T-helper 2 cell (primary cell): Measurements from ENCODE around the gene IFNL4.
"Not testable (repeated sequence)": the region's sequence is repeated elsewhere in the genome, so short reads cannot be mapped to it uniquely, and the experiment has no call there.

ENCODE experiments used
- DNase-seq, 5 experiments: peaks; one replicate each; pipeline versions ENCODE4 v3.0.0 to v3.0.0-alpha.2; 2012 to 2022
- total RNA-seq, 2 donors: gene quantifications; one replicate each; lab custom pipeline; 2026; lab: John Stamatoyannopoulos, UW

The IFNL4 gene
- 0 reads per million in 2 donors for total RNA-seq

DNA sequence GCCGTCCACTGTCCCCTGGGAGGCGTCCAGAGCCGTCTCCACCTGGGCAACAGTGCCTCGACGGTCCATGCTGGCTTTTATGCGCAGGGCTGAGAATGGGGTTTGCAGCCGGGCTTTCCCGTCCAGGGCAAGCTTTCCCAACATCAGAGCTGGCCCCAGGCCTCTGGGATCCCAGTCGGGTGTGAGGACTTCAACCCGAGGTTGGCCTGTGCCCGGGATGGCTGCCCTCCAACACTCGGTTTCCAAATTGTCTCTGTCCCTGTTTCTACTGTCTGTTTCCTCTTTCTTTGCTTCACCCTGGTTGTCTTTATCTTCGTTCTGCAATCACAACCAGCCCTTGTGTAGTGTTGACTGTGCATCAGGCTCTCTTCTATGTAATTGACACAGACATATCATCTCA is at the start of gene IFNL4:
Gene IFNL4, minus strand, starts transcription at position 51 of the 400 bp plus-strand sequence.
- no peak for DNase-seq

GRCh38 chr19:39297931-39298634 is 49.4 kb upstream of the IFNL4 start:
- DNase-seq, result peak in 2 of 5 experiments; percentile 83 to 89

DNA sequence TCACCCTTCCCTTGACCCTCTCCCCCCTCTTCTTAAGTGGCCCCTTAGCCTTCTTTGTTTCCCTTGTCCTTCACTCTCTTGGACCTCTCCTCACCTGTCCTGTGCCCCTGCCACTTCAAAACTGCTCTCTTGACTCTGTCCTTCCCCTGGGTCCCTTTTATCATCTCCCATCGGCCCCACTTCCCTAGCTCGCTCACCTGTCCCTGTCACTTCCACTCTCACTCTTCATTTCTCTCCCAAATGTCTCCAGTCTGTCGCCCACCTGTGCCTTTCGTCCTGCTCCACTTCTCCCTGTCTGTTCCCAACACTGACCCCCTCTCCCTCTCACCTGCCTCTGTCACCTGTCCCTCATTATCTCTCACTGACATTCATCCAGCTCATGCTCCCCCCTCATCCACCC is 48.2 kb upstream of the IFNL4 start:
- DNase-seq, result no peak

- DNase-seq, result no peak
Measured at GRCh38 chr19:39296055-39296645, 47.5 kb upstream of the IFNL4 start, which contains the start of gene IFNL1. TSS of gene IFNL1 (plus strand) at chr19:39296407. CDS start at chr19:39296422, 15 bp downstream.

DNA sequence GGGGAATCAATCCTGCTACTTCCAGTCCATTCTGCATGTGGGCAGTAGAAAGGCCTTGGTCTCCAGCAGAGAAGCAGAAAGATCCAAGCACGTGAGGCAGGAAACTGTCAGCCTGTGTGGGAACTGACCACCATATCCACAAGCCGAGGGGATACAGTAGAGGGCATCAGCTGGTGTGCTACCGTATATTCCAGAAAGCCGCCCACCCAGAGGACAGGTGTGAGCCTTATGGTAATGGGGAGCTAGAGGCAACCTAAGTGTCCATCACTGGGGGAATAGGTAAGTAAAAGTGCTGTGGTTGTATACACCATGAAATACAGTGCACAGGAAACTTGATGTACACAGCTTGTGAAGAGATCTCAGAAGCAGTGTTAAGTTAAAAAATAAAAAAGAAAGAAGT is 44.7 kb upstream of the IFNL4 start:
- DNase-seq, result no peak

DNA sequence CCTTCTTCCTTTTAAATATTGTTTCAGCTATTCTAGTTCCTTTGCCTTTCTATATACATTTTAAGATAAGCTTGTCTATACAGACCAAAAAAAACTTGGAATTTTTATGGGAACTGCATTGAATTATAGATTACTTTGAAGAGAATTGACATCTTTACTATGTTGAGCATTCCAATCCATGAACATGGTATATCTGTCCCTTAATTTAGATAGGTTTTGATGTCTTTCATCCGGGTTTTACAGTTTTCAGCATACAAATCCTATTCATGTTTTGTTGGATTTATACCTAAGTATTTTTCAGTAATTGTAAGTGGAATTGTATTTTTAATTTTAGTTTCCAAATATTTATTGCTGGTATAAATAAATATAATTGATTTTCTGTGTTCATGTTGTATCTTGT is 35.4 kb upstream of the IFNL4 start:
- DNase-seq, result no peak

DNA sequence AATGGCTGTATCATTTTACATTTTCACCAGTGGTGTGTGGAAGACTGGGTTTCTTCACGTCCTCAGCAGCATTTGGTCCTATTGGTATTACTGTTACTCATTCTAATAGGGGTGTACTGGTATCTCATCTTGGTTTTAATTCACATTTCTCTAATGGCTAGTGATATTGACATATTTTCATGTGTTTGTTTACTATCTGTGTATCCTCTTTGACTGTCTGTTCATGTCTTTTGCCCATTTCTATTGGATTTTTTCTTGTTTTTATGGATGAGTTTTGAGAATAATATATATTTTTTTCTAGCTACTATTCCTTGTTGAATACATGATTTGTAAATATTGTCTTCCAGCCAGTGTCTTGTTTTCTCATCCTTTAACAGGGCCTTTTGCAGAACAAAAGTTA is 33.4 kb upstream of the IFNL4 start:
- DNase-seq, result no peak

- no peak for DNase-seq
Measured at GRCh38 chr19:39277598-39277997, 28.9 kb upstream of the IFNL4 start.

DNA sequence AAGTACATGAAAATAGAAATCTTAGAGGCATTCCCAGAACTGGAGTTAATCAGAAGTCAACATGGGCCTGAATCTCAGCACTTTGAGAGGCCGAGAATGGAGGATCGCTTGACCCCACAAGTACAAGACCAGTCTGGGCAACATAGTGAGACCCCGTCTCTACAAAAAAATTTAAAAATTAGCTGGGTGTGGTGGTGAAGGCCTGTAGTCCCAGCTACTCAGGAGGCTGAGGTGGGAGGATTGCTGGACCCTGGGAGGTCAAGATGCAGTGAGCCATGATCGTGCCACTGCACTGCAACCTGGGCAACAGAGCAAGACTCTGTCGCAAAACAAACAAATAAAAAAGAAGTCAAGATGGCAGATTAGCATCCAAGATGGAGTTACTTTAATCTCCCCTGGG is 28.1 kb upstream of the IFNL4 start:
- DNase-seq, result no peak

DNA sequence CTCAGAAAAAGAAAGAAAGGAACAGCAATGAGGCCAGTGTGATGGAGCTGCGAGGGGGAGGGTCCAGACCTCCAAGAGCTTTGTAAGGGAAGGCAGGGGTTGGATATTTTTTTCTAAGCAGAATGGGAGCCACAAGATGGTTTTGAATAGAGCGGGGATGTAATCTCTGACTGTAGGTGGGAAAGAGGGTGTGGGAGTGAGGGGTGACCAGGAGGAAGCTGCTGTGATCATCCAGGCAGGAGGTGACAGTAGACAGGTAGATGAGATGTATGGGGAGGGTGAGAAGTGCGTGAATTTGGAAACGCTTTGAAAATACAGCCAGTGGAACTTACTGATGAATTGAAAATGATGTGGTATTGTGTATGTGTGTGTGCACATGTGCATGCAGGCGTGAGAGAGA is 26.9 kb upstream of the IFNL4 start:
- DNase-seq, result no peak

DNA sequence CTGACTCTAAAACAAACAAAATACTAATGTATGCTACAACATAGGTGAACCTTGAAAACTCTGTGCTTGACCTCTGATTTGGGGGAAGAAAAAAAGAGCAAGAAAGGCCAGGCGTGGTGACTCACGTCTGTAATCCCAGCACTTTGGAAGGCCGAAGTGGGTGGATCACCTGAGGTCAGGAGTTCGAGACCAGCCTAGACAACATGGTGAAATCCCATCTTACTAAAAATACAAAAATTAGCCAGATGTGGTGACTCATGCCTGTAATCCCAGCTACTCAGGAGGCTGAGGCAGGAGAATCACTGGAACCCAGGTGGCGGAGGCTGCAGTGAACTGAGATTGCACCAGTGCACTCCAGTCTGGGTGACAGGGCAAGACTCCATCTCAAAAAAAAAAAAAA is 25.2 kb upstream of the IFNL4 start:
- DNase-seq, result not testable (repeated sequence)

DNA sequence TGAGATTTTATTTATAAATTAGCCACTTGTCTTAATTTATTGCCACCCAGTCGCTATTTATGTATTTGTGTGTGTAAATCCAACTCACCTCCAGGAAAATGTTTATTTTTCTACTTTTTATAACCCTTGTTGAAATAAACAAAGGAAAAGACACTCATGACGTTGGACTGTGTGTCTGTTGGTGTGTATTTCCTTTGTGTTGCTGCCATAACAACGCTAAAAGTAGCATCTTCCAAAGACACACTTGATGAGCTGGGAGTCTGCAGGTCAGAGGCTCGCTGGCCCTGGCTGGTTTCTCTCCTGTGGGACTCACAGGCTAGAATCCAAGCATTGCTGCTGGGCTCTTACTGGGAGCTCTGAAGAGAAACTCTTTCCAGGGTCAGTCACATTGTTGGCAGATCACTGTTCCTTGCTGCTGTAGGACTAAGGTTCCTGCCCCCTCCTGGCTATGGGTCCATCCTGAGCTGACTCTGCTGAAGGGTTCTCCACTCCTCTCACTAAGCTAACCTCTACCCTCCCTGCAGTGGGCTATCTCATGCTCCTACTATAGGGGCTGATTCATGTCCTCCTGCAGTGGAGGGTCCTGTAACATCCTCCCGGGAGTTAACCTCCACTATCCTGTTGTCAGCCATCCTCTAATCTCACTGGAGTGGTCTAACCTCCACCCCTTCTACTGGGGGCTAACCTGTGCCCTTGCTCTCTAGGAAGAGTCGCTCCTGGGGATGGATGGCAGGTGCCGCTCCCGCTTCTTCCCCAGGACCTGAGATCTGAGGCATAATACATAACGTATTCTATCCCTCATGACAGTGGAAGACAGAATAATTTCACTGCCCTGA is 21.6 kb upstream of the IFNL4 start:
- no peak for DNase-seq

DNA sequence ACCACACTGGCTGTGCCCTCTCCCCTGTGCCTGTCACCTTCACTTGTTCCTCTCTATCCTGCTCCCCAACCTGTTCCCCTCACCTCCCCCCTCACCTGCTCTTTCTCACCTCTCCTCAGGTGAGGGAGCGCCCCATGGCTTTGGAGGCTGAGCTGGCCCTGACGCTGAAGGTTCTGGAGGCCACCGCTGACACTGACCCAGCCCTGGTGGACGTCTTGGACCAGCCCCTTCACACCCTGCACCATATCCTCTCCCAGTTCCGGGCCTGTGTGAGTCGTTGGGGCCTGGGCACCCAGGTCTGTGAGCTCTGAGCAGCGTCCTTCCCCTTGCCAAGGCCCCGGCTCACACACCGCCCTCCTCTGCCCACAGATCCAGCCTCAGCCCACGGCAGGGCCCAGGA is 20.7 kb upstream of the IFNL4 start:
- not testable (repeated sequence) for DNase-seq

DNA sequence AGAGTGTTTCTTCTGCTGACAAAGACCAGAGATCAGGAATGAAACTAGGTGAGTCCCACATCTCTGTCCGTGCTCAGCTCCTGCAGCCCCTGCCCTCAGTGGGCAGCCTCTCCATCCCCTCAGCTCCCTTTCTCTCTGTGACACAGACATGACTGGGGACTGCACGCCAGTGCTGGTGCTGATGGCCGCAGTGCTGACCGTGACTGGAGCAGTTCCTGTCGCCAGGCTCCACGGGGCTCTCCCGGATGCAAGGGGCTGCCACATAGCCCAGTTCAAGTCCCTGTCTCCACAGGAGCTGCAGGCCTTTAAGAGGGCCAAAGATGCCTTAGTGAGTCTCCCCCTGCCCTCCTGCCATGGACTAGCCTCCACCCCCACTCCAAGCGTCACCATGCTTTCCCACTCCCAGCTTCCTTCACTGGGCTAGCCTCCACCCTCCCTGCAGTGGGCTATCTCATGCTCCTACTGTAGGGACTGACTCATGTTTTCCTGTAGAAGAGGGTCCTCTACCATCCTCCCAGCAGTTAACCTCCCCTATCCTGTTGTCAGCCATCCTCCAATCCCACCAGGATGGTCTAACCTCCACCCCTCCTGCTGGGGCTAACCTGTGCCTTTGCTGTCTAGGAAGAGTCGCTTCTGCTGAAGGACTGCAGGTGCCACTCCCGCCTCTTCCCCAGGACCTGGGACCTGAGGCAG is 20.0 kb upstream of the IFNL4 start:
- DNase-seq, result not testable (repeated sequence)

- DNase-seq, result not testable (repeated sequence)
Measured at GRCh38 chr19:39268085-39268484, 19.4 kb upstream of the IFNL4 start, which contains the start of gene IFNL2. TSS of gene IFNL2 (plus strand) at chr19:39268396. CDS start at chr19:39268569, 173 bp downstream.

GRCh38 chr19:39265321-39265916 is 16.8 kb upstream of the IFNL4 start:
- no peak for DNase-seq

DNA sequence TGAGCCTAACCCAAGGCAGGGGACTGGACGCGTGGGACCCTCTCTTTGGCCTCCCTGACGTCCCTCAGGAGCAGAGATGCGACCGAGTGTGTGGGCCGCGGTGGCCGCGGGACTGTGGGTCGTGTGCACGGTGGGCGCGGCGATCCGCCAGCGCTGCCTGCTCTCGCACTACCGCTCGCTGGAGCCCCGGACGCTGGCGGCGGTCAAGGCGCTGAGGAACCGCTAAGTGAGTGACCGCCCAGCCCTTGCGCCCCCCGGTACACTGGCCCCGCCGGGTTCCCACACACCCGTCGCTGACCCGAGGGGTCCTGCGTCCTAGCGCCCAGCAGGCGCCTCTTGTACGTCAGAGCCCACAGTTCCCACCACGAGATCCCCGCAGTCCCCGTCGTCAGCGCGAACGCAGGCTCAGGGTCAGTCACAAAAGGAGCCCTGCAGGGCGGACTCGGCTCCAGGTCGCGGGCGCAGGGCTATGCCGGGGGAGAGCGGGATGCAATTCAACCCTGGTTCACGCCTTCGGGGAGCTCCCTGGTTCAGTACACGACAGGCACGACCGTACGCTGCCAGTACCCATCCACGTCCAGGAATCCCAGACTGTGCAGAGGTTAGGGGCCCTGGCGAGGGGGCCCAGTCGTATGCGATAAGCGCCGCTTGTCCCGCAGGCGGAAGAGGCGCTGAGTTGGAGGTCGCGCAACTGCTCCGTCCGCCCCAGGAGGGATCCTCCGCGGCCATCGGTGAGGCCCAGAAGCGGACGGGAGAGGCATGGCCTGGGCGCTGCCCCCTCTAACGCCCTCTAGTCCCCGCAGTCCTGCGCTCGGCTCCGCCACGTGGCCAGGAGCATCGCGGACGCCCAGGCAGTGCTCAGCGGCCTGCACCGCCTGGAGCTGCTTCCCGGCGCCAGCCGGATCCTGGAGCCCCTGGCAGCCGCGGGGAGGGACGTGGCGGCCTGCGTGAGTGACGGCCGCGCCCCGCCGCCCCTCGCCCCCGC is 15.9 kb upstream of the IFNL4 start:
- DNase-seq, result no peak

DNA sequence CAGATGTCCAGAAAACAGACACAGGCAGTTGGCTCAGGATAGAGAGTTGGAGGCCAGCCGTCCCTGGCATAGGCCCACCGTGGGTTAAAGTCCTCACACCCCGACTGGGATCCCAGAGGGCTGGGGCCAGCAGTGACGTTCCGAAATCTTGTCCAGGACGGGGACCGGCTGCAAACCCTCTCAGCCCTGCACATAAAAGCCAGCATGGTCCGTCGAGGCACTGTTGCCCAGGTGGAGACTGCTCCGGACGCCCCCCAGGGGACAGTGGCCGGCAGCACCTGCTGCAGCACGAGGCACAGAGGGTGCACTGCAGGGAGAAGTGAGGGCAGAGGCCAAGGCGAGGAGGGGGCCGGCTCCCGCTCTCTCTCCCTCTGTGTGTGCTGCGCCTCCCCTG is 15.3 kb upstream of the IFNL4 start:
- DNase-seq, result no peak

DNA sequence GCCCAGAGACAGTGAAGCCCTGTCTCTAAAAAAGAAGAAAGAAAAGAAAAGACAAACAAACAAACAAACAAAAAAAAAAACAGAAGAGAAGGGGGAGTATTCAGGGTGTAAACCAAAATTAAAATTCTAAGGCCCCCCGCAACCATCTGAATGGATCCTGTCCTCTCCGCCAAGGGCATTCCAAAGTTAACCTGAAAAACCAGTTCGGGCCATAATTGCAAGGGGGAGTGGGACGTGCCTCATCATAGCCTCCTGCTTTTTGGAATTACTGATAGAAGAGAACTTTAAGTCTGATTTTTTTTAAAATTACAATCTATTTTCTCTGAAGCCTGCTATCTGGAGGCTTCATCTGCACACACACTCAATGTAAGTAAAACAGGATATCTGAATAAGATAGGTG is 13.8 kb upstream of the IFNL4 start:
- DNase-seq, result no peak

GRCh38 chr19:39261704-39262103 is 13.0 kb upstream of the IFNL4 start:
- DNase-seq, result no peak

- no peak for DNase-seq
Measured at GRCh38 chr19:39257227-39257626, 8.6 kb upstream of the IFNL4 start.
